GM21737 (cell line): ENCODE measurements around the gene SYT15.
"Not testable (repeated sequence)": the region's sequence is repeated elsewhere in the genome, so short reads cannot be mapped to it uniquely, and the experiment has no call there.

Source experiments
- ATAC-seq: cut with Tn5 transposase; IDR thresholded peaks from one replicate; pipeline ENCODE4 v1.9.1; 2021; ENCODE audit warnings: mild to moderate bottlenecking, moderate library complexity; ENCODE audit not compliant: unreplicated experiment

The SYT15 gene

GRCh38 chr10:46587546-46587945 lies 8.6 kb downstream of the SYT15 start:
- not testable (repeated sequence) for ATAC-seq

GRCh38 chr10:46588221-46588620 lies 9.3 kb downstream of the SYT15 start:
- ATAC-seq, result not testable (repeated sequence)

GRCh38 chr10:46589589-46589988 lies 10.7 kb downstream of the SYT15 start:
- ATAC-seq, result not testable (repeated sequence)

GRCh38 chr10:46591053-46591452 lies 12.1 kb downstream of the SYT15 start:
- not testable (repeated sequence) for ATAC-seq

- ATAC-seq, result not testable (repeated sequence)
Observed at GRCh38 chr10:46593307-46593706, 14.4 kb downstream of the SYT15 start.

- ATAC-seq, result not testable (repeated sequence)
Observed at GRCh38 chr10:46594453-46595063, 15.6 kb downstream of the SYT15 start.

GRCh38 chr10:46596570-46596969 lies 17.6 kb downstream of the SYT15 start:
- ATAC-seq, result not testable (repeated sequence)

- ATAC-seq, result peak; percentile 85
Observed at GRCh38 chr10:46597616-46598246, 18.8 kb downstream of the SYT15 start.

- ATAC-seq, result peak; percentile 62
Observed at GRCh38 chr10:46600516-46600915, 21.6 kb downstream of the SYT15 start.

- not testable (repeated sequence) for ATAC-seq
Observed at GRCh38 chr10:46615540-46615939, 36.6 kb downstream of the SYT15 start.

- ATAC-seq, result not testable (repeated sequence)
Observed at GRCh38 chr10:46616227-46616626, 37.3 kb downstream of the SYT15 start.

- ATAC-seq, result not testable (repeated sequence)
Observed at GRCh38 chr10:46617134-46617533, 38.2 kb downstream of the SYT15 start.

- ATAC-seq, result not testable (repeated sequence)
Observed at GRCh38 chr10:46617913-46618312, 39.0 kb downstream of the SYT15 start.

GRCh38 chr10:46623899-46624654 lies 45.1 kb downstream of the SYT15 start:
- not testable (repeated sequence) for ATAC-seq

- ATAC-seq, result not testable (repeated sequence)
Observed at GRCh38 chr10:46629805-46630204, 50.9 kb downstream of the SYT15 start.

GRCh38 chr10:46630816-46631215 lies 51.9 kb downstream of the SYT15 start:
- not testable (repeated sequence) for ATAC-seq

- not testable (repeated sequence) for ATAC-seq
Observed at GRCh38 chr10:46631683-46632082, 52.8 kb downstream of the SYT15 start.

- ATAC-seq, result not testable (repeated sequence)
Observed at GRCh38 chr10:46634698-46635097, 55.8 kb downstream of the SYT15 start.

- peak; percentile 69 for ATAC-seq
Observed at GRCh38 chr10:46635364-46635959, 56.5 kb downstream of the SYT15 start.

GRCh38 chr10:46640005-46640404 lies 61.1 kb downstream of the SYT15 start:
- not testable (repeated sequence) for ATAC-seq
